ENCODE results near the gene GNA12. TPM values are rescaled to one million over a fixed set of nuclear protein-coding genes. Genes with fewer than 3 reads are reported as not detected.

GNA12 gene
- polyA plus RNA-seq, 1 donor: 26.7 TPM

DNA sequence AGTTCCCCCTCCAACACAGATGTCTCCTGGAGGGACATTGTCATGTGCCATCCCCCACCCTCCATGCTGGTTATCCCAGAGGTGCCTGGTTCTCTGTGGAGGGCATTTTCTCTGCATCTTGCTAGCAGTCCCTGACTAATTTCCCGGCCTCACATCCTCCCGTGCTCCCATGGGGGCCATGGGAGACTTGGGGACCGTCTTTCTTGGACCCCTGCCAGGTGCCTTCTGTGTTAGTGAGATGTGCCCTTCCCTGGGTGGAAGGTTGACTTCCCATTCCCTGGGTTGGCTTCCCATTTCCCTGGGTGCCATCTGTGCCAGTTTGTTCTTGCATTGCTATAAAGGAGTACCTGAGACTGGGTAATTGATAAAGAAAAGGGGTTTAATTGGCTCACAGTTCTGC is 22.5 kb upstream of the GNA12 start:
- Histone ChIP-seq H3K27me3 (ENCODE audit: control insufficient read depth, insufficient read depth, low read length) (no peaks in the 10 kb centered on the region), H3K27ac (ENCODE audit: low read length) (no peak overlapping the region), H3K36me3 (ENCODE audit: control insufficient read depth, insufficient read depth, low read length) (no peaks in the 10 kb centered on the region), H3K9me3 (ENCODE audit: control insufficient read depth, low read depth, low read length) (no peaks in the 10 kb centered on the region), H3K4me3 (ENCODE audit: low read length) (no peak overlapping the region), H3K4me1 (ENCODE audit: control insufficient read depth, insufficient read depth, low read length) (peaks cover 13% of the 10 kb centered on the region)
- WGBS (ENCODE audit: insufficient coverage, low lambda C conversion rate): no CpG with 5 or more reads among the region's 3 CpGs
- no peak for DNase-seq

DNA sequence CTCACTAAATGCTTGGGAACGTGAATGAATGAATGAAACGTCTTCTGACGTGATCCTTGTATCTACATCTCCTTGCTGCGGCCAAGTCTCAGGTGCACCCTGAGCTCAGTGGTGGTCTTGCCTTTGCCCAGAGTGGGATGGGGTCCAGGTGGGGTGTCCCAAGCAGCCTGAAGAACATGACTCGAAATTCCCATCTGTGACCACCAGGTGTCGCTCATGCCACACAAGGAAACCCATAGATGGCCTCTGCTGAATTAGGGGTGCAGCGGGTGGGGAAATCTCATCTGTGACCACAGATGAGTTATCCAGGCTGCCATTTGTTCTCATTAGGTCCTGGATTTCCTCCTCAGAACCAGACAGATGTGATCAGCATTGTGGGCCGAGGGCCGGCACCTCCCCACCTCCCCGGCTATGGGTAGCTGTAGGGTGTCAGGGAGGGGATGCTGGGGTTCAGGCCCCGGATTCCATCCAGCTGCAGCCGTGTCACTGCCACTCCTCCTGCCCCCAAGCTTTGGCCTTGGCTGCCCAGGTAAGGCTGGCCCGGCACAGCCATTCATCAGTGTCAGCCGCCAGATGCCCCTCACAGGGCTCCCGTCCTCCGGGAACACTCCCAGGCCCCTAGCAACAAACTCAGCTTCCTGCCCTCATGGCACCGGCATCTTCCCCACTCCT is 21.0 kb upstream of the GNA12 start:
- no peaks in the 10 kb centered on the region for H3K9me3 ChIP-seq (ENCODE audit: control insufficient read depth, low read depth, low read length)
- no peak overlapping the region for H3K27ac ChIP-seq (ENCODE audit: low read length)
- peak; percentile 53 to 59 for DNase-seq
- no peaks in the 10 kb centered on the region for H3K36me3 ChIP-seq (ENCODE audit: control insufficient read depth, insufficient read depth, low read length)
- no peak overlapping the region for H3K4me3 ChIP-seq (ENCODE audit: low read length)
- H3K27me3 ChIP-seq (ENCODE audit: control insufficient read depth, insufficient read depth, low read length): no peaks in the 10 kb centered on the region
- H3K4me1 ChIP-seq (ENCODE audit: control insufficient read depth, insufficient read depth, low read length): peaks cover 10% of the 10 kb centered on the region
- WGBS (ENCODE audit: insufficient coverage, low lambda C conversion rate): 20% methylated on average over 1 of the region's 17 CpGs

DNA sequence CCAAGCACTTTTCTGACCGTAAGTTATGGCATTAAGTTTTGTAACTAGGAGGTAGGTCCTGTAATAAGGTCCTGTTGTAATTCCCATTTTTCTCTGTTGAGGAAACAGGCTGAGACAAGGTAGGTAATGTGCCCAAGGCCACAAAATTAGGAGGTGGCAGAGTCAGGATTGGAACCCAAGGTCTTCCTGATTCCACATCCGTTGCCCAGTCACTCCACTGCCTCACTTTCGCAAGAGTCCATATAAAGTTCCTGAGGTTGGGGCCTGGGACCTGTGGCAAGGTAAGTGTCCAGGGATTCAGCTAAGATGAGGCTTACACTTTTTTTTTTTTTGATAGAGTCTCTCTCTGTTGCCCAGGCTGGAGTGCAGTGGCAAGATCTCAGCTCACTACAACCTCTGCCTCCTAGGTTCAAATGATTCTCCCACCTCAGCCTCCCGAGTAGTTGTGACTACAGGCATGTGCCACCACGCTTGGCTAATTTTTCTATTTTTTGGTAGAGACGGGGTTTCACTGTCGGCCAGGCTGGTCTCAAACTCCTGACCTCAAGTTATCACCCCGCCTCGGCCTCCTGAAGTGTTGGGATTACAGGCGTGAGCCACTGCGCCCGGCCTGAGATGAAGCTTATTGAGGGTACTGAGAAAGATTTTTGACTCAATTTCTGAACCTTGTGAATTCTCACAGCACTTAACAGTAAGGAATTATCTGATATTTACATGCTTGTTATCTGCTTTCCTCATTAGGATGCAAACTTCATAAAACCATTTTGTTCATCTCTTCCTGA is 20.3 kb upstream of the GNA12 start:
- Histone ChIP-seq H3K27ac (ENCODE audit: low read length) (no peak overlapping the region), H3K9me3 (ENCODE audit: control insufficient read depth, low read depth, low read length) (no peaks in the 10 kb centered on the region), H3K4me1 (ENCODE audit: control insufficient read depth, insufficient read depth, low read length) (peaks cover 10% of the 10 kb centered on the region), H3K36me3 (ENCODE audit: control insufficient read depth, insufficient read depth, low read length) (no peaks in the 10 kb centered on the region), H3K4me3 (ENCODE audit: low read length) (no peak overlapping the region), H3K27me3 (ENCODE audit: control insufficient read depth, insufficient read depth, low read length) (no peaks in the 10 kb centered on the region)
- no CpG with 5 or more reads among the region's 12 CpGs for WGBS (ENCODE audit: insufficient coverage, low lambda C conversion rate)
- no peak for DNase-seq

DNA sequence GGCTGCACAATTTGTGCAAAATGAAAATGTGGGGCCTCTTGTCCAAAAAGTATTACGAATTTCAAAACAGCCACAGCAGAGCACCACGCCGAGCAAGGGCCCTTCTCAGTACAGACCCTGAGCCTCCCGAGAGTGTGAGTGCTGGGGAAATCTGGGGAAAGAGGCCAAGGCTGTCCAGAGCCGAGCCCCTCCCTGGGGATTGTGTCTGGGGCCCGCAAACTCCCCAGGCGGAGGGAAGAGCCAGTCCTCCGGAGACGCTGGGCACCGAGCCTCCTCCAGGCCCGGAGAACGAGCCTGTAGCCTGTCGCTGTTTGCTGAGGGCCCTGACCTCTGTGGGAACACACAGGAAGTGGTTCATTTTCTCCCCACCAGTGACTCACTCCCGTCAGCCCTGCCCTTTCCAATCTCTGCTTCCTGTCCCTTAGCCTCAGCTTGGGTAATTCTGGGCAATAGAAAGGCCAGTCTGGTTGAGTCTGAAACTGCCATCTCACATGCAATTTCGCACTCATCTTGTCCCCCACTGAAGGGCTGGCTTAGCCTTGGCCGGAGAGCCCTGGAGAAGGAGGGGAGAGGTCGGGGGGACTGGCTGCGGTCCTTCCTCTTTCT is 19.5 kb upstream of the GNA12 start:
- Histone ChIP-seq H3K4me1 (ENCODE audit: control insufficient read depth, insufficient read depth, low read length) (peaks cover 10% of the 10 kb centered on the region), H3K9me3 (ENCODE audit: control insufficient read depth, low read depth, low read length) (no peaks in the 10 kb centered on the region), H3K27me3 (ENCODE audit: control insufficient read depth, insufficient read depth, low read length) (no peaks in the 10 kb centered on the region), H3K4me3 (ENCODE audit: low read length) (no peak overlapping the region), H3K36me3 (ENCODE audit: control insufficient read depth, insufficient read depth, low read length) (no peaks in the 10 kb centered on the region), H3K27ac (ENCODE audit: low read length) (peak overlapping the region; percentile 56)
- WGBS (ENCODE audit: insufficient coverage, low lambda C conversion rate): no CpG with 5 or more reads among the region's 18 CpGs
- peak; percentile 62 to 78 for DNase-seq

DNA sequence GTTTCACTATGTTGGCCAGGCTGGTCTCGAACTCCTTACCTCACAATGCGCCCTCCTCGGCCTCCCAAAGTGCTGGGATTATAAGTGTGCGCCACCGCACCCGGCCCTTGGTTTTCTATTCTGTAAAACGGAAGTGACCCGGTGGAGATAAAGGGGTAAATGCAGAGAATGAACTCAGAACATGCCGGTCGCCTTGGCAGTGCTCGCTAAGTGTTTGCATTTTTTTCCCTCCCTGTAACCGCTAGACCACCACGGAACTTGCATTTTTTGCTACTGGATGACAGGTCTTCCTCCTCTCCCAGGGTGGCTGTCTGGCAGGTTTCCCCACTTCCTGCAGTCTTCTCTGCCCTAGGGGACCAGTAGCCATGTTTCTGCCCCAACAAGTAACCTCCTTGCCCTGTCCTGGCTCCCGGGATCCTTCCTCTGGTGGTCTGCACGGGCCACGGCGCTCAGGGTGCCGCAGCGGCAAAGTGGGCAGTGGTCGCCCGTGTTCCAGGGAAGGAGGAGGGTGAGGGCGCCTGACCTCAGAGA is 18.8 kb upstream of the GNA12 start:
- WGBS (ENCODE audit: insufficient coverage, low lambda C conversion rate): no CpG with 5 or more reads among the region's 22 CpGs

DNA sequence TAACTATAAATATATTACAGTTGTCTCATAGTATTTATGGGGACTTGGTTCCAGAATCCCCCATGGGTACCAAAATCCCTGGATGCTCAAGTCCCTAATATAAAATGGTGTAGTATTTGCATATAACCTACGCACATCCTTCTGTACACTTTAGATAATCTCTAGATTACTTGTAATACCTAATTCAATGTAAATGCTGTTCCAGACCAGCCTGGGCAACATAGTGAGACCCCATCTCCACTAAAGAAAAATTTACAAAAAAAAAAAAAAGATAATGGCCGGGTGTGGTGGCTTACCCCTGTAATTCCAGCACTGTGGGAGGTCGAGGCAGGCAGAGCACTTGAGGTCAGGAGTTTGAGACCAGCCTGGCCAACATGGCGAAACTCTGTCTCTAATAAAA is 17.4 kb upstream of the GNA12 start:
- H3K27ac ChIP-seq (ENCODE audit: low read length): no peak overlapping the region
- no CpG with 5 or more reads among the region's 4 CpGs for WGBS (ENCODE audit: insufficient coverage, low lambda C conversion rate)

More for the DNA sequence above, 18.8 kb upstream of the GNA12 start:
- no peak overlapping the region for H3K4me3 ChIP-seq (ENCODE audit: low read length)
- no peak for DNase-seq
- no peaks in the 10 kb centered on the region for H3K9me3 ChIP-seq (ENCODE audit: control insufficient read depth, low read depth, low read length)
- peak overlapping the region; percentile 56 for H3K27ac ChIP-seq (ENCODE audit: low read length)
- H3K36me3 ChIP-seq (ENCODE audit: control insufficient read depth, insufficient read depth, low read length): no peaks in the 10 kb centered on the region
- peaks cover 10% of the 10 kb centered on the region for H3K4me1 ChIP-seq (ENCODE audit: control insufficient read depth, insufficient read depth, low read length)
- H3K27me3 ChIP-seq (ENCODE audit: control insufficient read depth, insufficient read depth, low read length): no peaks in the 10 kb centered on the region

DNA sequence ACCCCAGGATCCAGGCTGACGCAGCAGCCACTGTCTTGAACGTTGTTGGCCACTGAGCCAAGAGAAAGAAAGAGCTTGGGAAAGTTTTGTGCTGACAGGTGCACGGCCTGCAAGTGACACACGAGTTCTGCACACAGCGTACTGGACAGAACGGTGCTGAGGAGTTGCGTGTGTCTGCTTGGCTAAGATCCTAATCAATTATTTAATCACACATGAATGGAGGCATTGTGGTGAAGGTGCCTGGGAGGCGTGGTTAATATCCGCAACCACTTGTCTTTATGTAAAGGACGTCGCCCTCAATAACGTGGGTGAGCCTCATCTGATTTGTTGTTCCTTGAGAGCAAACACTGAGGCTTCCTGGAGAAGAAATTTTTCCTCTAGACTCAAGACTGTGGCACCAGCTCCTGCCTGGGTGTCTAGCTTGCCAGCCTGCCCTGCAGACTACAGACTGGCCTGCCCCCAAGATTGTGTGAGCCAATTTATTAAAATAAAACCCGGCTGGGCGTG is 16.6 kb upstream of the GNA12 start:
- Histone ChIP-seq H3K36me3 (ENCODE audit: control insufficient read depth, insufficient read depth, low read length) (no peaks in the 10 kb centered on the region), H3K9me3 (ENCODE audit: control insufficient read depth, low read depth, low read length) (no peaks in the 10 kb centered on the region), H3K4me1 (ENCODE audit: control insufficient read depth, insufficient read depth, low read length) (peaks cover 17% of the 10 kb centered on the region), H3K4me3 (ENCODE audit: low read length) (no peak overlapping the region), H3K27me3 (ENCODE audit: control insufficient read depth, insufficient read depth, low read length) (no peaks in the 10 kb centered on the region), H3K27ac (ENCODE audit: low read length) (no peak overlapping the region)
- 100% methylated on average over 1 of the region's 14 CpGs for WGBS (ENCODE audit: insufficient coverage, low lambda C conversion rate)
- DNase-seq: peak in 1 of 2 donors; percentile 69

More for the DNA sequence above, 17.4 kb upstream of the GNA12 start:
- Histone ChIP-seq H3K27me3 (ENCODE audit: control insufficient read depth, insufficient read depth, low read length) (no peaks in the 10 kb centered on the region), H3K4me1 (ENCODE audit: control insufficient read depth, insufficient read depth, low read length) (peaks cover 17% of the 10 kb centered on the region), H3K9me3 (ENCODE audit: control insufficient read depth, low read depth, low read length) (no peaks in the 10 kb centered on the region), H3K36me3 (ENCODE audit: control insufficient read depth, insufficient read depth, low read length) (no peaks in the 10 kb centered on the region), H3K4me3 (ENCODE audit: low read length) (no peak overlapping the region)
- no peak for DNase-seq

DNA sequence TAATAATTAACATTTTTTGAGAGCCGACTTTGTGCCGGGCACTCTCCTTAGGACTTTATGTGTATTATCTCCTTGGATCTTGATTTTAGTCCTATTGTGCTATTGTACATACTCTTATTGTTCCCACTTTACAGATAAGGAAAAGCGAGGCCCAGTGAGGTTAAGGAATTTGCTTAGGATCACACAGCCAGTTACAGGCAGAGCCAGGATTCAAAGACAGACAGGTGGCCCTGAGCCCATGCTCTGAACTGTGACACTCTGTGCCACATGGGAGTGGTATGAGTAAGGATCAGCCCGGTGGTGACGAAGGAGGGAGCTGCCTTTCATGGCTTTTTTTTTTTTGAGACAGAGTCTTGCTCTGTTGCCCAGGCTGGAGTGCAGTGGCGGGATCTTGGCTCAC is 15.8 kb upstream of the GNA12 start:
- DNase-seq: no peak
- H3K4me1 ChIP-seq (ENCODE audit: control insufficient read depth, insufficient read depth, low read length): peaks cover 17% of the 10 kb centered on the region

DNA sequence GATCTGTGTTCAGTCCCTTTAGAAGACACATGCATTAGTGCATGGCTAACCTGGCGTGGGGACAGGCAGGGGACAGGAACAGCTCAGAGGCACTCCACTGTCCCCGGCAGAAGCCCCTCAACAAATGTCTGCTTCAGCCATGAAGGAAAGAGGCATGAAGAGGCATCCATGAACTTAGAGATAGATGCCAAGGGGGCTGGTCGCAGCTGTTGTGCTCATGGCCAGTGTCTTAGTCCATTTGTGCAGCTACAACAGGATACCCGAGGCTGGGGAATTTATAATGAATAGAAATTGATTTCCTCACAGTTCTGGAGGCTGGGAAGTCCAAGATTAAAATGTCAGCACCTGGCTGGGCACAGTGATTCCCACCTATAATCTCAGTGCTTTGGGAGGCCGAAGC is 14.5 kb upstream of the GNA12 start:
- Histone ChIP-seq H3K27ac (ENCODE audit: low read length) (no peak overlapping the region), H3K27me3 (ENCODE audit: control insufficient read depth, insufficient read depth, low read length) (no peaks in the 10 kb centered on the region), H3K9me3 (ENCODE audit: control insufficient read depth, low read depth, low read length) (no peaks in the 10 kb centered on the region), H3K36me3 (ENCODE audit: control insufficient read depth, insufficient read depth, low read length) (no peaks in the 10 kb centered on the region), H3K4me1 (ENCODE audit: control insufficient read depth, insufficient read depth, low read length) (peaks cover 12% of the 10 kb centered on the region), H3K4me3 (ENCODE audit: low read length) (no peak overlapping the region)
- no peak for DNase-seq
- WGBS (ENCODE audit: insufficient coverage, low lambda C conversion rate): 100% methylated on average over 1 of the region's 5 CpGs

More for the DNA sequence above, 15.8 kb upstream of the GNA12 start:
- no CpG with 5 or more reads among the region's 6 CpGs for WGBS (ENCODE audit: insufficient coverage, low lambda C conversion rate)
- Histone ChIP-seq H3K36me3 (ENCODE audit: control insufficient read depth, insufficient read depth, low read length) (no peaks in the 10 kb centered on the region), H3K27ac (ENCODE audit: low read length) (no peak overlapping the region), H3K27me3 (ENCODE audit: control insufficient read depth, insufficient read depth, low read length) (no peaks in the 10 kb centered on the region), H3K4me3 (ENCODE audit: low read length) (no peak overlapping the region), H3K9me3 (ENCODE audit: control insufficient read depth, low read depth, low read length) (no peaks in the 10 kb centered on the region)

DNA sequence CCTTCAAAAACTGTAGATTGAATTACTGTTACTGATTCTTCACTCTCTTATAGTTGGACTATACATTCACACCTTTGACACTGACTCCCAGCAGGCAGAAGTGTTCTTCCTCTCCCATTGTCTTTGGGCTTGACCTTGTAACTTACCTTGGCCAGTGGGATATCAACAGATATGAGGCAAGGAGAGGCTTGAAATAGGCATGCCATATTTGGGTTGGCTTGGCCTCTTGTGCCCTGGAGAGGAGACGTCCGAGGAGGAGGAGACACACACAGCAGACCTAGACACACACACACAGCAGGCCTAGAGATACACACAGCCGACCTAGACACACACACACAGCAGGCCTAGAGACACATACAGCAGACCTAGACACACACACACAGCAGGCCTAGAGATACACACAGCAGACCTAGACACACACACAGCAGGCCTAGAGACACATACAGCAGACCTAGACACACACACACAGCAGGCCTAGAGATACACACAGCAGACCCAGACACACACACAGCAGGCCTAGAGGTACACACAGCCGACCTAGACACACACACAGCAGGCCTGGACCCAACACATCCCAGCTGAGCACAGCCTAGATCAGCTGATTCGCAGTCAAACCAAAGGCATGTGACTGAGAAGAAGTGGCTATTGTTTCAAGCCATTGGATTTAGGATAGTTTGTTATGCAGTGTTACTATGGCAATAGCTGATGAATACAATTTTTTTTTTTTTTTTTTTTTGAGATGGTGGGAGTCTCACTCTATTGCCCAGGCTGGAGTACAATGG is 12.5 kb upstream of the GNA12 start:
- Histone ChIP-seq H3K9me3 (ENCODE audit: control insufficient read depth, low read depth, low read length) (no peaks in the 10 kb centered on the region), H3K36me3 (ENCODE audit: control insufficient read depth, insufficient read depth, low read length) (no peaks in the 10 kb centered on the region), H3K4me3 (ENCODE audit: low read length) (no peak overlapping the region), H3K27ac (ENCODE audit: low read length) (no peak overlapping the region), H3K27me3 (ENCODE audit: control insufficient read depth, insufficient read depth, low read length) (no peaks in the 10 kb centered on the region), H3K4me1 (ENCODE audit: control insufficient read depth, insufficient read depth, low read length) (peaks cover 7% of the 10 kb centered on the region)
- DNase-seq: no peak
- WGBS (ENCODE audit: insufficient coverage, low lambda C conversion rate): no CpG with 5 or more reads among the region's 5 CpGs

Data from large intestine (tissue), 3 donors.